ENCODE measurements around the gene XYLB. TPM values are rescaled to one million over a fixed set of nuclear protein-coding genes. Genes with fewer than 3 reads are reported as not detected.

The XYLB gene
- total RNA-seq, 2 donors from 2014 or later: 1.8 to 38.7 TPM

DNA sequence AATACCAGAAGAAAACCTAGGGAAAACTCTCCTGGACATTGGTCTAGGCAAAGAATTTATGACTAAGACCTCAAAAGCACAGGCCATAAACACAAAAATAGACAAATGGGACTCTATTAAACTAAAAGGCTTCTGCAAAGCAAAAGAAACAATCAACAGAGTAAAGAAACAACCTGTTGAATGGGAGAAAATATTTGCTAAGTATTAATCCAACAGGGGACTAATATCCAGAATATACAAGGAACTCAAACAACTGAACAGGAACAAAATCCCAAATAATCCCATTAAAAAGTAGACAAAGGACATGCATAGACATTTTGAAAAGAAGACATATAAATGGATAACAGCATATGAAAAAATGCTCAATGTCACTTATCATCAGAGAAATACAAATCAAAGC, 100.2 kb downstream of the XYLB start:
- Histone ChIP-seq H3K9me3 (no peaks in the 10 kb centered on the region), H3K4me3 (no peak overlapping the region), H3K36me3 (no peaks in the 10 kb centered on the region), H3K27me3 (replicated peaks; ENCODE audit: insufficient read depth) (no peaks in the 10 kb centered on the region), H3K4me1 (ENCODE audit: control insufficient read depth in 1 of 2, low read depth in 2 of 2) (no peaks in the 10 kb centered on the region), H3K27ac (no peak overlapping the region)
- DNase-seq (ENCODE audit: low spot score): no peak
- no peak for ATAC-seq (ENCODE audit: insufficient number of reproducible peaks, low FRiP score, low read depth)
- TF ChIP-seq, protein P1, sequence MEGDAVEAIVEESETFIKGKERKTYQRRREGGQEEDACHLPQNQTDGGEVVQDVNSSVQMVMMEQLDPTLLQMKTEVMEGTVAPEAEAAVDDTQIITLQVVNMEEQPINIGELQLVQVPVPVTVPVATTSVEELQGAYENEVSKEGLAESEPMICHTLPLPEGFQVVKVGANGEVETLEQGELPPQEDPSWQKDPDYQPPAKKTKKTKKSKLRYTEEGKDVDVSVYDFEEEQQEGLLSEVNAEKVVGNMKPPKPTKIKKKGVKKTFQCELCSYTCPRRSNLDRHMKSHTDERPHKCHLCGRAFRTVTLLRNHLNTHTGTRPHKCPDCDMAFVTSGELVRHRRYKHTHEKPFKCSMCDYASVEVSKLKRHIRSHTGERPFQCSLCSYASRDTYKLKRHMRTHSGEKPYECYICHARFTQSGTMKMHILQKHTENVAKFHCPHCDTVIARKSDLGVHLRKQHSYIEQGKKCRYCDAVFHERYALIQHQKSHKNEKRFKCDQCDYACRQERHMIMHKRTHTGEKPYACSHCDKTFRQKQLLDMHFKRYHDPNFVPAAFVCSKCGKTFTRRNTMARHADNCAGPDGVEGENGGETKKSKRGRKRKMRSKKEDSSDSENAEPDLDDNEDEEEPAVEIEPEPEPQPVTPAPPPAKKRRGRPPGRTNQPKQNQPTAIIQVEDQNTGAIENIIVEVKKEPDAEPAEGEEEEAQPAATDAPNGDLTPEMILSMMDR (IDR thresholded peaks at IDR 0.05): no peak

DNA sequence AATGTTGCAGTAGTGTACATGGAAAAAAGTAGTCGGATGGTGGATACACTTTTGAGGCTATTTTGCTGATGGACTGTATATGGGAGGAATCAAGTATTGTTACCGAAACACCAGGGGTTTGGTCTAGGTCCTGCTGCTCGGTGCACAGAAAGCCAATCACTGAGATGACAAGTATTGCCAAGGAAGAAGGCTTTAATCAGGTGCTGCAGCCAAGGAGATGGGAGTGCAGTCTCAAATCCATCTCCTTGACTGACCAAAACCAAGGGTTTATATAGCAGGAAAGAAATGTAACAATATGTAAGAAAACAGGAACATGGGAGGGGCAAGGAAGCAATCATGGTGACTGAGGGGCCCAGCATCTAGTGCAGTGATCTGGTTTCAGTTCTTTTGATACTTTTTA, 104.3 kb downstream of the XYLB start:
- DNase-seq (ENCODE audit: low spot score): no peak
- Histone ChIP-seq H3K27ac (no peak overlapping the region), H3K27me3 (replicated peaks; ENCODE audit: insufficient read depth) (no peaks in the 10 kb centered on the region), H3K36me3 (no peaks in the 10 kb centered on the region), H3K9me3 (no peaks in the 10 kb centered on the region), H3K4me1 (ENCODE audit: control insufficient read depth in 1 of 2, low read depth in 2 of 2) (peaks cover 5 to 8% of the 10 kb centered on the region in 2 donors), H3K4me3 (no peak overlapping the region)
- TF ChIP-seq, protein P1 (IDR thresholded peaks at IDR 0.05): no peak
- no peak for ATAC-seq (ENCODE audit: insufficient number of reproducible peaks, low FRiP score, low read depth)

DNA sequence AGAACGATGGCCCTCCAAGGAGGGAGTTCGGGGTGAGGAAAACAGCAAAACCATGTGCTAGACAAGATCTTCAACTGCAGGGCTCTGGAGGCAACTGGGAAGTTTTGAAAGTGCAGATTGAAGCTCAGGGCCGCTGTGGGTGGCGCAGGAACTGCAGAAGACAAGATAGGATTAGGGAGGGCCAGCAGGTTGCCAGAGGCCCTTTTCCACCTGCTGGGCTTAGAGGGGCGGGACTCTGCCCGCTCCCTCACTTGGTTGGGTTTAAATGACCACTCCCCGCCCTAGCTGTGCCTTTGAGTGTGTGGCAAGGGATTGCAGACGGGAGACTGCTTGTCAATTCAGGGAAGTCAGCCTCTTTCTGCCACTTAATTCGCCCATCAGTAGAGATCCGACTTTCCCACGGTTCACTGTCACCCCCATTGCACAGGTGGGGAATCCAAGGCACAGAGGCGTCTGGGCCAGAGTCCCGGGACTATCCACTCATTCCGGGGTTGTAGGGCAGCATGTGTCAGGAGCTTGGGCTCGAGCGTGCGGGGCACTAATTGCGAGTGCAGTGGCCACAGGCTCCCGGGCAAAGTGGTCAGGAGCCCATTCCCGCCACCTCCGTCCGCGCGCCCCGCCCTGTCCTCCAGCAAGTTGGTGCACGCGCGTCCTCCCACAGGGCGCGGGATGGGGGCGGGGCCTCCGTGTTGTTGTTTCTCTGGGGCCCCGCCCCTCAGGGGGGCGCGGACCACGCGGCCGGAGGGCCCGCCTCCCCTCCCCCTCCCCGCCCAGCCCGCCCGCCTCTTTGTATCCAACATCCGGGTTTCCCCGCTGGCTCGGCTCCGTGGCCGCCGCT, 106.7 kb downstream of the XYLB start, which contains the start of gene ACVR2B:
Gene ACVR2B (plus strand): TSS at position 816 of the 838 bp plus-strand sequence. CDS start 433 bp downstream, outside the sequence.
- DNase-seq (ENCODE audit: low spot score): peak; percentile 62

DNA sequence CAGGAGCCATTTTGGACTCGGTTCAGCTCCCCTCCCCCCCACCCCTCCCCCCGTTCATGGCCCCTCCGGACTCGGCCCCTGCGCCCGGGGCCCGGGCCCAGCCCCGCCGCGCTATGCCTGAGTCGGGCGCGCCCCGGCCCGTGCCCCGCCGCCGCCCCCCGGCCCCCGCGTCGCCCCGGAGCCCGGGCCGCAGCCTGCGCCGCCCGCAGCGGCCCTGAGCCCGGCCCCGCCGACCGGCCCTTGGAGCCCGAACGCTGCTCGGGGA, 107.3 kb downstream of the XYLB start:
- no peaks in the 10 kb centered on the region for H3K36me3 ChIP-seq
- no peaks in the 10 kb centered on the region for H3K9me3 ChIP-seq
- no peak for DNase-seq (ENCODE audit: low spot score)
- peaks cover 9 to 21% of the 10 kb centered on the region in 2 donors for H3K4me1 ChIP-seq (ENCODE audit: control insufficient read depth in 1 of 2, low read depth in 2 of 2)
- peak overlapping the region; percentile 94 for H3K4me3 ChIP-seq
- no peak for ATAC-seq (ENCODE audit: insufficient number of reproducible peaks, low FRiP score, low read depth)
- TF ChIP-seq, protein P1 (IDR thresholded peaks at IDR 0.05): no peak
- H3K27ac ChIP-seq: peak overlapping the region; percentile 38 to 53
- no peaks in the 10 kb centered on the region for H3K27me3 ChIP-seq (replicated peaks; ENCODE audit: insufficient read depth)

More for the DNA sequence above, 106.7 kb downstream of the XYLB start, which contains the start of gene ACVR2B:
- H3K27me3 ChIP-seq (replicated peaks; ENCODE audit: insufficient read depth): no peaks in the 10 kb centered on the region
- H3K9me3 ChIP-seq: no peaks in the 10 kb centered on the region
- TF ChIP-seq, protein P1 (IDR thresholded peaks at IDR 0.05): no peak
- ATAC-seq (ENCODE audit: insufficient number of reproducible peaks, low FRiP score, low read depth): peak; percentile 63
- peak within 1 kb of the TSS; percentile 38 to 53 for H3K27ac ChIP-seq
- H3K4me3 ChIP-seq: peak within 1 kb of the TSS; percentile 94
- H3K36me3 ChIP-seq: no peaks in the 10 kb centered on the region
- H3K4me1 ChIP-seq (ENCODE audit: control insufficient read depth in 1 of 2, low read depth in 2 of 2): peaks cover 9 to 15% of the 10 kb centered on the region in 2 donors

DNA sequence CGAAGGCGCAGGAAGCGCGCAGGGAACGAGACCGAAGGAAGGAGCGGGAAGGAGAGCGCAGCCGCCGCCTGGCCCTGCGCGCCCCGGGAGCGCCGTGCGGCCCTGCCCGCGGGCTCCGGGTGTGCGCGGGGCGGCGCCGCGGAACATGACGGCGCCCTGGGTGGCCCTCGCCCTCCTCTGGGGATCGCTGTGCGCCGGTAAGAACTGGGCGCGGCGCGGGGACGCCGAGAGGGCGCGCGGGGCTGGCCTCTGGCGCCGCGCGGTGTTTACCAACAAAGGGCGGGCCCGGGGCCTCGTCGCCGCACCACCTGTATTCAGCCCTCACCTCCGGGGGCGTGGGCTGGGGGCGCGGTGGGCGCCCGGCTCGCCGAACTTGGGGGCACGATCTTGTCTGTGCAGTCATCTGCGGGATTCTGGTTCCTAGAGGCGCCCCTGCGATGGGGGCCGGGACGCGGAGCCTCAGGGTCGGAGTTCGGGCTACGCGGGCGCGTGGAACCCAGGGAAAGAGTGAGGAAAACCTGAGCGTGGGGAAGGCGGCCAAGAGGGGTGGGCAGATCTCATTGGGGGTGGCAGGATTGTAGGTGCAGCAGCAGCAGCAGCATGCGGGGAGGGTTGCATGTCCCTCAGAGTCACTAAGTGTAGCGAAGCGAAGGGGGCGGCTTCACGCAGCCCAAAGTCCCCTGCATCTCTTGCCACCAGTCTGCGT, 107.7 kb downstream of the XYLB start:
- TF ChIP-seq, protein P1 (IDR thresholded peaks at IDR 0.05): no peak
- peaks cover 10 to 25% of the 10 kb centered on the region in 2 donors for H3K4me1 ChIP-seq (ENCODE audit: control insufficient read depth in 1 of 2, low read depth in 2 of 2)
- H3K9me3 ChIP-seq: no peaks in the 10 kb centered on the region
- ATAC-seq (ENCODE audit: insufficient number of reproducible peaks, low FRiP score, low read depth): no peak
- H3K36me3 ChIP-seq: no peaks in the 10 kb centered on the region
- peak overlapping the region; percentile 94 for H3K4me3 ChIP-seq
- H3K27ac ChIP-seq: peak overlapping the region; percentile 38 to 53
- no peaks in the 10 kb centered on the region for H3K27me3 ChIP-seq (replicated peaks; ENCODE audit: insufficient read depth)
- DNase-seq (ENCODE audit: low spot score): no peak
